RWPE2 (cell line): ENCODE measurements around the gene TMEM94.

ENCODE experiments used
- ATAC-seq: fragments of 200-7000 bp; cut with Tn5 transposase; 3 replicates; pipeline ENCODE4 v1.9.1; 2021; ENCODE audit warnings: low read depth
- DNase-seq: peaks from one replicate; pipeline ENCODE4 v3.0.0-alpha.2; 2020; ENCODE audit warnings: low spot score
- H3K27ac ChIP-seq: fragments of 450-650 bp; 2 replicates; pipeline ENCODE4 v1.5.1; 2017; ENCODE audit warnings: mild to moderate bottlenecking; ENCODE audit not compliant: poor library complexity, severe bottlenecking
- H3K27me3 ChIP-seq: fragments of 250-450 bp; sonication (Bioruptor Pico); 2 replicates; pipeline ENCODE4 v1.5.1; 2021; ENCODE audit warnings: mild to moderate bottlenecking, moderate library complexity; ENCODE audit not compliant: insufficient read depth, poor library complexity, severe bottlenecking
- H3K36me3 ChIP-seq: fragments of 250-450 bp; sonication (Bioruptor Pico); 2 replicates; pipeline ENCODE4 v1.5.1; 2020; ENCODE audit warnings: low read depth, mild to moderate bottlenecking, moderate library complexity
- H3K4me1 ChIP-seq: fragments of 250-450 bp; sonication (Bioruptor Pico); 2 replicates; pipeline ENCODE4 v1.5.1; 2021; ENCODE audit warnings: mild to moderate bottlenecking, moderate library complexity; ENCODE audit not compliant: insufficient read depth, poor library complexity, severe bottlenecking
- H3K4me3 ChIP-seq: fragments of 250-450 bp; sonication (Bioruptor Pico); 2 replicates; pipeline ENCODE4 v1.5.1; 2021; ENCODE audit warnings: mild to moderate bottlenecking, moderate library complexity; ENCODE audit not compliant: severe bottlenecking
- H3K9me3 ChIP-seq: fragments of 250-450 bp; sonication (Bioruptor Pico); 2 replicates; pipeline ENCODE4 v1.5.1; 2021; ENCODE audit warnings: mild to moderate bottlenecking, moderate library complexity; ENCODE audit not compliant: severe bottlenecking
- CTCF ChIP-seq: fragments of 450-650 bp; IDR thresholded peaks from one replicate; pipeline ENCODE4 v1.5.1; 2017; ENCODE audit warnings: mild to moderate bottlenecking, moderate library complexity; ENCODE audit not compliant: poor library complexity, severe bottlenecking

The TMEM94 gene

GRCh38 chr17:75547091-75547490, 90.7 kb downstream of the TMEM94 start:
- H3K4me3 ChIP-seq, result no peak overlapping the region
- TF ChIP-seq CTCF, result no peak
- no peaks in the 10 kb centered on the region for H3K36me3 ChIP-seq
- no peaks in the 10 kb centered on the region for H3K9me3 ChIP-seq
- no peak overlapping the region for H3K27ac ChIP-seq
- no peak for DNase-seq
- H3K27me3 ChIP-seq, result no peaks in the 10 kb centered on the region
- no peak for ATAC-seq
- peaks cover 15% of the 10 kb centered on the region for H3K4me1 ChIP-seq

- Histone ChIP-seq H3K27ac (peak overlapping the region; percentile 64), H3K4me3 (no peak overlapping the region), H3K36me3 (no peaks in the 10 kb centered on the region), H3K4me1 (peaks cover 15% of the 10 kb centered on the region), H3K9me3 (no peaks in the 10 kb centered on the region), H3K27me3 (no peaks in the 10 kb centered on the region)
- DNase-seq (no peak), ATAC-seq (no peak)
- TF ChIP-seq CTCF, result no peak
Observed at GRCh38 chr17:75548813-75549212, 92.4 kb downstream of the TMEM94 start.
